ENCODE data around the gene BMPER.
A peak's percentile ranks its signal among the peaks of the same experiment; 100 is the strongest.

The BMPER gene

DNA sequence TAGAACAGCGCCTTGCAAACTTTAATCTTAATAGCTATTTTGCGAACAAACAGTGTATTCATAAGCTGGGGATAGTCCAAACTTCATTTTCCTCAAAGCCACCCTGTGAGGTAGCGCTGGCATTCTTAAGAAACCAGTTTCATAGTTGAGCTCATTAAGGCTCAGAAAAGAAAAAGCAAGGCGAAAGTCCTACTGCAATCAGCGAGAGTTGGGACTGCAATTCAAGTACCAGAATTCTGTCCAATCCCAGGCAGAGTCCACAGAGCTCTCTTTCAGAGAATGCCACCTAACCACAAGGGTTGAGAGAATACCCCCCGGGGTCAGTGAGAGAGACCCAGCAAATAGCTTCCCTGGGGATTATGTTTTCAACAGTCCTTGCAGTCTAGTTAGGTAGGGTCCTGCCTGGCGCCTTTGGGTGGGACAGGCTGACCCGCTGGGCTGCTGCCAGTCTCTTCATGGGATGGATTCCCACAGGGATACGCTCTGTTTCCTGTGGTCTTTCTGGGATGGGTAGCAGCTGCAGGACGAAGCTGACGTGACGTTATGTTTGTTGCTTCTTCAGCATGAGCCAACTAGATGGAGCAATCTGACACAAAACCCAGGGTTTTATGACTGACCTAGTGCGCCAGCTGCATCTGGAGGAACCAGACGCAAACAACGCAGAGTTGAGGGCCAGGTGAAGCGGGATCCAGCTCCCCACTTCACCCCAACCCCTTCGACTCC is 16.0 kb downstream of the BMPER start:
- DNase-seq (ENCODE audit: low read depth in 2 of 2, low spot score in 1 of 2): no peak

DNA sequence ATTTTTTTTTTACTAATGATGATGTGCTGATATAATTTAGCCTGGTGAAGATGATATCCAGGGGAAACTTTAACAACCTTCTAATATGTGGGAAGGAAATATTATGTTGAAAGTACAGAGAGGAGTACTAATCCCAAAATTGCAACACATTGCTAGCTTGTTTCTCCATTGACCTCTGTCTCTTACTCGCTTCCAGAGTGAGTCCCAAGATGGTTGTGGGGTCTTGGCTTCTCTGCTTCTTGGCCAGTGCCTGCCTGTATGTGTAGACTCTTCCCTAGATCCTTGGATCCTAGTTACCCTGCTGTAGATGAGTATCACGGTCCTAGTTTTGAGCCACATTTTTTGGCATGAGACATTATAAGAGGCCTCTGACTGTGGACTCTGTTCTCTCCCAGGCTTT is 17.5 kb downstream of the BMPER start:
- DNase-seq (ENCODE audit: low read depth in 2 of 2, low spot score in 1 of 2): no peak

DNA sequence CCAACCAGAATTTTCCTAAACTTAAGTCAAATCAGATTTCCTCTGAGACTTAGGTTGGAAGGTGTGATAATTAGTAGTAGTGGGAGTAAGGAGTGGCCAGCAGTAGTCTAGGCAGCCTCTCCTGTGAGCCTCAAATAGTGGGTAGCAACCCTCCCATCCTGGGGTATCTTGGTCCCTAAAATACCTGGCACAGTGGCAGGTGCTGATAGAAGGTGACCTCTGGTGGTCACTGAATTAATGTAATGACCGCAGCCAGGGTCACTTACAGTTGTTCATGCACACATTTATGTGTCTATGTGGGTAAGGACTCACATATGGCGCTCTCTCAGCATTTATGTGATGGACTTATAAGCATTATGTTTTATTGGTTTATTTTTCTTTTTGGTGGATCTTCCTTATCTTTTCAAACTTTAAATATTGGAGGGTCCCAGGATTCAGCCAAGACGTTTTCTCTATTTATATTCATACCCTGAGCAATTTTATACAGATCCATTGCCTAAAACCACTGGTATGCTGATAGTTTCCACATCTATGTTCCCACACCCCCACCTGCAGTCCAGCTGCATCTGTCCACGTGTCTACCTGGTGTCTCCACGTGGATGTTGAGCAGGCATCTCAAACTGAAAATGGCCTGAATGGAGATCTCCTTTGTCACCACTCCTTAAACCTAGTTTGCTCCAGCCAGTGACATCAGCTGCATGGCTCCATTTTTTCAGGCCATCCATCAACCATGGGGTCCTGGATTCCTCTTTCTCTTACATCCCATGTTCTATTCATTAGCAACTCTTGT is 18.3 kb downstream of the BMPER start:
- no peak for DNase-seq (ENCODE audit: low read depth in 2 of 2, low spot score in 1 of 2)

DNA sequence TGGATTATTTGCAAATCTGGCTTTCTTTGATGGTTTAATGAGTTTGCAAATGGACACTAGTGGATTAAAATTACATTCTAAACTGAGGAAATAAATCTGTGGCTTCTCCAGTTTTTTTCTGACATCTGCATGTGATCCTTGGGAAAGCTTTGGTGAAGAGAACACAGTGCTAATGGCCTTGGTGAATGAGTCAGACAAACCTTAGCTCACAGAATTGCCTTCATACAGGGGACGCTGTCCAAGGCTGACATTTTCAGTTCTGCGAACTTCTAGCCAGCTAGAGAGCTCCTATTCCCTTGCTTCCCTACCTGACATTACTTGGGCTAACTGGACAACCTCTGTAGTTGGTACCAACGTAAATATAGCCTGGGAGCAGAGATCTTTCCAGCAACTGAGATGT is 21.2 kb downstream of the BMPER start:
- no peak for DNase-seq (ENCODE audit: low read depth in 2 of 2, low spot score in 1 of 2)

DNA sequence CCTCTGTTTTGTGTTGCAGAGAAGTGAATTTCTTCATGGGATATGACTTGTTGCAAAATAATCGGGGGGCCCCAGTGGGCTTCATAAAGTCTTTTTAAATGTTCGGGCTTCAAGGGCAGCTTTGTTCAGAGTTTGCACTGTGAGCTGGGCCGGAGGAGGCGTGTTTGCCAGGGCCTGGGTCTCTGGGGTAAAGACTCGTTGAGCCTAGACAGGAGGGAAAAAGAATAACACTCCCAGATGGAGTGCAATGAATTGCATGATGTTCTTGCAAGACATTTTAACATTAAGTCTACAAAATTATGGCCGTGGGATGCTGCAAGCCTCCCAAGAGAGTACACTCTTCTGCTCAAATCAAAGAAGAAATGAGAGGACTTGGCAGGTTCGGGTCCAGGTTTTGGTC is 23.6 kb downstream of the BMPER start:
- no peak for DNase-seq (ENCODE audit: low read depth in 2 of 2, low spot score in 1 of 2)

DNA sequence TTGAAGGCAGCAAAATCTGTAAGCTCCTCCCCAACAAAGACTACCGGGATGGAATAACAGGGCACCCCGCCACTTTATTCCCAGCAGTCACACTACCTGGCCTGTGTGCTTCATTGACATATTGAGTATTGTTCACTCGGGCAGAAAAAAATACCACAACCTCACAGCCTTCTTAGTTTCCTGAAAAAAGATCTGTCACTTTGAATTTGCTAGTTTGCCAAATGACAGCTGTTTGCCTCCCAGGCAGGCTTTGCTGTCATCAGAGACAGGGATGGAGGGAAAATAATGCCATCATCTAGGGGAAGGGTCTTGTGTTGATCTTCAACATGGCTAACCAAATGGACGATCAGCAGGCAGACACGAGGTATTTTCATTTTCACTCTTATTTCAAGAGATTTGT is 26.9 kb downstream of the BMPER start:
- DNase-seq (ENCODE audit: low read depth in 2 of 2, low spot score in 1 of 2): no peak

DNA sequence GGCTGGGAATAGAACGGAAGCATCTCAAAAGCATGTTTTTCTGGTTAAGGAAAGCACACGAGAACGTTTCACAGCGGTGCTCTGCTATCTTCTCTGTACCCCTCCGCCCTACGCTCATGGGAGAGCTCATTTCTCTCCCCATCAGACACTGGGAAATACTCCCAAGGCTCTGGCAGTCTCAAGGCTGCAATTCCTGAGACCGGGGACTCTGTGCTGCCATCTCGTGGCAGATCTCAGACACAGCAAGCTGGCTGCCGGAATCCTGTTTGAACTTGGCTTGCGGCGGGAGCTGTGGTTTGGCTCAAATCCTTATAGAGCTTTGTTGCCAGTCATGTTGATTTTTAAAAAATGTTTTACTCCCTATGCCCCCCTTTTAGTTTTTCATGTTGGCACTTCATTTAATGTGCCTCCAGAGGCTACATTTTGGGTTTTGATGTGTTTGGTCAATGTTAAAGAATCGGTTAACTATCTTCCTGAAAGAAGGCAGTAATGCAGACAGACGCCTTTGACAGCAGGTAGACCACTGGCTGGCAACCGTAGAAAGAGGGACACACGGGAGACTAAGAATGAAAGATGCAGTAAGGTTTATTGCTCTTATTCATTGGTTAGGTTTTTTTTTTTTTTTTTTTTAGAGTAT is 27.6 kb downstream of the BMPER start:
- peak; percentile 2 to 15 for DNase-seq (ENCODE audit: low read depth in 2 of 2, low spot score in 1 of 2)

DNA sequence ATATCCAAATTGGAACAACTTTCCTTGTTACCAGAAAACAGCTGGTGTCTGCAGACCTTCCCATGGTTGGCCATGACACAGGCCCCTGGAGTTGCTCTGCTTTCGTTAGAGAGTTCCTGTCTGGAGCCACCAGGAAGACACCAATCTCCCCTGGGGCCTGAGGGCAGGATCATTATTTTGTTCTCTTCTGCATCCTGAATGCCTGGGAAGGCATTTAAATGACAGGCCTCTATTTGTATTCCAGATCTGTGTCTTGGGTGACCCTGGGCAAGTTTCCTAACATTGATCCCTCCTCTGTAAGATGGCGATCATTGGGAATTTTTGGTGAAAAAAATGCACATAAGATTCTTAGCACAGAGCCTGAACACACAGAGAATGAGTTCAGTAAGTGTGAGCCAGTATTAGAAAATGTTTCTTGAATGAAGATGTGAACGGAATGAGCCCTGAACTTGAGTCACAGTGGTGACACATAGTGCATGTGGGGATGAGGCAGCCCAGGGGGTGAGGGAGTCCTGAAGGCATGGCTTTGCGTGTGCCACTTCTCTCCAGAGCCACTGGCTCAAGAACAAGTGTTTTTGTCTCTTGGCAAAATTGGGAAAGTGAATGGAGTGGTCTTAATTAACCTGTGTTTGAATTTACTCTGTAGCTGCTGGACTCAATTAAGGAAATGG is 28.4 kb downstream of the BMPER start:
- DNase-seq (ENCODE audit: low read depth in 2 of 2, low spot score in 1 of 2): no peak

DNA sequence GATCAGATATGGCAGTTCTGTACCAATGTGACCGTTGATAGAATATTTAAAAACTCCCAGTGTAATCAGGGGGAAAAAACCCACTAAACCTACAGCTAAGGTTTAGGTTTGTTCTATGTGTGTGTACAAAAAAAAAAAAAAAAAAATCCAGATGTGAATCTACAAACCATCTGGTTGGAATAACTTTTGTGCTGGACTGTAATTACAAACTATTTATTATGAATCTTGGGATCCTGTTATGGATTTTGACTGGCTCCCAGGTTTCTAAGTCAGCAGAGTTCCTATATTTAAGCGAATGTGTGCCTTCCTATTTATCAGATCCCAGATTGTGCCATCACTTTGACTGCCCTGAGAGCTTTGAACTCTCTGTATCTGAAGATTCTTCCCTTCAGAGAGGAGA is 29.1 kb downstream of the BMPER start:
- no peak for DNase-seq (ENCODE audit: low read depth in 2 of 2, low spot score in 1 of 2)

DNA sequence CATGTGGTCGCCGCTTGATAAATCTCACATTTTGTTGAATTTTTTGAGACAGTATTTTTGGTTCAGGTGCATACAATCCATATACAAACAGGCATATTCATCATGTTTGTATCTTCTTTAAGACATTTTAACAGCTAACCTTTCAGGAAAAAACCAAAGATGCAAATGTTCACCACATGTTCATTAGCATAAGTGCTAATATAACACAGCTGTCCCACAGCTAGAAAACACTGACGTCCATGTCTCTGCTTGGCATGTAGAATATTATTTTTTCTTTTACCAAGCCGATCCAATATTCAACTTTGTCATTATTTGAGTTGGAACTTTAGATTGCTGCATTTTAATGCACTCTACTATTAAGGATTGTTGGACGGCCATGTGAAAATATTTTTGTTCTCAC is 31.2 kb downstream of the BMPER start:
- DNase-seq (ENCODE audit: low read depth in 2 of 2, low spot score in 1 of 2): no peak

DNA sequence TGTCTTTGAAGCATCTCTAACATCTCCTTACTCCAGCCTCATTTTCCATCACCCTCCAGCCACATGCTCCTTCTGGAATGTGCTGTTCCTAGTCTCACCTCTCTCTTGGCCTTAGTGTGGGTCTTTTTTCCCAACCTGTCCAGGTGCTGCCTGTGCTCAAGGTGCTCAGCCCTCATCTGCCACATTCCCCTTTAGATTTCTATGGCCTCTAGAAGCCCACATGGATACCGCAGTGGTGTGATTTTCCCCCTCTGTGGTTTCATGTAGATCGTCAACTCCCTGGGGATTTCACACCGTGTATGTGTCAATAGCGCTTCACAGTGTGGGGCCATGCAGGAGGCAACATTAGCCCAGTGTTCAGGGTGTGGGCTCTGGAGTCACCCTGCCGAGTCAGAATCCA is 32.5 kb downstream of the BMPER start:
- DNase-seq (ENCODE audit: low read depth in 2 of 2, low spot score in 1 of 2): no peak

DNA sequence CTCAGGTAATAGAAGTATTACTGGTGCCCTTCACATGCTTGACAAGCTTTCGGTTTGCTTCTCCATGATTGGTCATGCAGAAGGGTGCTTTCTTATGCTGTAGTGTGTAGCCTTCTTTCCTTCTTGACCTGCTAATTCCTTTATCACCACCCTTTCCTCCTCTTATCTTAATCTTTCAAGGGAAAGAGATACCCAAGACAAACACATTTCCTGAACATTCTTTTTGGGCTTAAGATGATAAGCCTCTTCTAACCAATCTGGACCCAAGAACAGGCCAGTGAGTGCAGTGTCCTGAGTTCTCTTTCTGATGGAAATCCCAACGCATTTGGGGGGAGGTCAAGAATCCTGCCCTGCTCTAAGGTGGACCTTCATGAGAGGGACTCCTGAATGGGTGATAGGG is 33.8 kb downstream of the BMPER start:
- DNase-seq (ENCODE audit: low read depth in 2 of 2, low spot score in 1 of 2): no peak

DNA sequence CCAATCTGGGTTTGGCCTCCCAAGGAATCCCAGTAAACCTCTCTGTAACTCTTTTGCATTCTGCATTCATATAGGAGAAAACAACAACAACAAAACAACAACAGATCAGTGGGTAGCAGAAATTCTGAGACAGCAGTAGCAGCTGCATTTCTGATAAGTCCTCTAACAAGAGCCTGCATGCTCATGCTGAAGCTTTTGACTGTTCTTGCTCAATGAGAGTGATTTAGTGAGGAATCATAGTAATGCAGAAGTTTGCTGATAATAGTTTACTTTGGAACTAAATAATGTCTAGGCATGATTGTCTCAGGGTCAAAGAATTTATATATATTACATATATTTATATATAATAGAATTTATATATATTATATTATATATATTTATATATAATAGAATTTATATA is 35.2 kb downstream of the BMPER start:
- no peak for DNase-seq (ENCODE audit: low read depth in 2 of 2, low spot score in 1 of 2)

DNA sequence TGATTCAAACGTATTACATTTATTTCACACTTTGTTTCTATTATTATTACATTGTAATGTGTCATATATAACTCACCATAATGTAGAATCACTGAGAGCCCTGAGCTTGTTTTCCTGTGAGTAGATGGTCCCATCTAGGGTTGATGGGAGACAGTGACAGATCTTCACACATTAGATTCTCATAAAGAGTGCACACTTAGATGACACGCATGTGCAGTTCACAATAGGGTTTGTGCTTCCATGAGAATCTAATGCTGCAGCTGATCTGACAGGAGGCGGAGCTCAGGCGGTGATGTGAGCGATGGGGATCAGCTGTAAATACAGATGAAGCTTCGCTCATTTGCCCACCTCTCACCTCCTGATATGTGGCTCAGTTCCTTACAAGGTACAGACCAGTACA is 36.1 kb downstream of the BMPER start:
- no peak for DNase-seq (ENCODE audit: low read depth in 2 of 2, low spot score in 1 of 2)

DNA sequence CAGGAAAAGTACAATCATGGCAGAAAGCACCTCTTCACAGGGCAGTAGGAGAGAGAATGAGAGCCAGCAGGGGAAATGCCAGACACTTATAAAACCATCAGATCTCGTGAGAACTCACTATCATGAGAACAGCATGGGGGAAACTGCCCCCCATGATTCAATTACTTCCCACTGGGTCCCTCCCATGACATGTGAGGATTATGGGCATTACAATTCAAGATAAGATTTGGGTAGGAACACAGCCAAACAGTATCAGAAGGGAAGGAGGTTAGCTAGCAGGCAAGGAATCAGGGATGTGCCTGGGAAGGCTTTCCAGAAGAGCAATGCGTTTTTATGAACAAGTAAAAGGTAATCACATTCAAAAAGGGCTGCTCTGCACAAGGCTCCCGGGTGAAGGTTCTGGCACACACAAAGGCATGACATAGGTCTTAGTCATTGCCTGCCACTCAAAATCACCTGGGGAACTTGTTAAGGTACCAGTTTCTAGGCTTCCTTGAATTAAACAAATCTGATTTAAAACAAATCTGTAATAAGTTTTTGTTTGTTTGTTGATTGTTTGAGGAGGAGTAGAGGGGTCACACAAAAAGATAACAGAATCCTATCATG is 40.9 kb downstream of the BMPER start:
- no peak for DNase-seq (ENCODE audit: low read depth in 2 of 2, low spot score in 1 of 2)

DNA sequence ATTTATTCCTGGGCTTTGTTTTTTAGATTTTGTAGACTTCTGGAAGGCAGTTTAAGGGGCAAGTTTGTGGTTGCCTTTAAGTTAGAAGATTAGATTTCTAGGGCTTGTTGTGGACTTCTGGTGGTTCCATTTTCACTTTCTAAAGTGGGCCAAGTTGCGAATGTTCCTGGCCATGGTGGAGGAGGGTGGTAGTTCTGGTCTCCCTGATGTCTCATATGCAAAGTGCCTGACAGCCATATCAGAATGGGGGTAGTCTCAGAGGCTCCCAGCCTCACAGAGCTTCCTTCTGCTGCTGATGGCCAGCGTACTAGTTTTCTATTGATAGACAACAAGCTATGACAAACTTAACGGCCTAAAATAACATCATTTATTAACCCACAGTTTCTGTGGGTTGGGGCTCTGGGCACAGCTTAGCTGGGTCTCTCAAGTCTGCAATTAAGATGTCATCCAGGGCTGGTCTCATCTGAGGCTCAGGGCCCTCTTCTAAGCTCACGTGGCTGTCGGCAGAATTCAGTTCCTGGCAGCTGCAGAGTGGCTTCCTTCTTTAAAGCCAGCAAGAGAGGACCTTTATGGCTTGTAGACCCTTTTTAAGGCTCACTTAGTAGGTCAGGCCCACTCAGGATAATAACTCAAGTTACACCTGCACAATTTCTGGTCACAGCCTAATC is 44.8 kb downstream of the BMPER start:
- DNase-seq (ENCODE audit: low read depth in 2 of 2, low spot score in 1 of 2): no peak

DNA sequence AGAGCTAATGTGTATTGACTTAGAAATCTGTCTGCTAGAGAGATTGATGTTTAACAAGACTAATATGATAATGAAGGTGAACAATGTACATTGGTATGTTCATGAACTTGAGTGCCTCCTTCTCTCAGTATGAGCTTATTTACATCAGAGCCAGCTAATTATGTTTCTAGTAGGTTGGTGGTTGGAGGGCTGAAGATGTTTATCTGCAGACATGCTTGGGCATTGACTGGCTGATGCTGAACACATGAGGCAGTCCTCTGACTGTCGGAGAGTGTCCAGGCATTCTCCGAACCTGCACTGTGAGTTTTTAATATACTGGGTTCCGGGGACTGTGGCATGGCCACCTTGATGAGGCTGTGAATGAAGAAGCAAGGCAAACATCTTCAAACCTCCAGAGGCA is 47.5 kb downstream of the BMPER start:
- DNase-seq (ENCODE audit: low read depth in 2 of 2, low spot score in 1 of 2): no peak

DNA sequence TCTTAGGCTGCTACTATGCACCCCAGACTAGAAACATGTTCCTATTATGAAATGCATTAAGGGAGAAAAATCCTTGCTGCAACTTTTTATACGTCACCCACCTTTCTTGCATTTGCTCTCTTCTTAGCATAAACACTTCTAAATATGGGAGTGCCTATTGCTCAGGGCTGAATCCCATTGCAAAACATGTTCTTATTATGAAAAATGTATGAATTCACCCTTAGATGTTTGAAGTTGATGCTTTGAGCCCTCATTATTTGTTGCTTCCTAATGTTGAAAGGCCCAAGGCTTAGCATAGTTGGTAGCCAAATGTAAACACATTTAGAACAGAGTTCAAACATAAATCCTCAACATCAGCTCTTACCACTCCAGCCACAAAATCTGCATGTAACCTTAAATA is 52.8 kb downstream of the BMPER start:
- DNase-seq (ENCODE audit: low read depth in 2 of 2, low spot score in 1 of 2): no peak

DNA sequence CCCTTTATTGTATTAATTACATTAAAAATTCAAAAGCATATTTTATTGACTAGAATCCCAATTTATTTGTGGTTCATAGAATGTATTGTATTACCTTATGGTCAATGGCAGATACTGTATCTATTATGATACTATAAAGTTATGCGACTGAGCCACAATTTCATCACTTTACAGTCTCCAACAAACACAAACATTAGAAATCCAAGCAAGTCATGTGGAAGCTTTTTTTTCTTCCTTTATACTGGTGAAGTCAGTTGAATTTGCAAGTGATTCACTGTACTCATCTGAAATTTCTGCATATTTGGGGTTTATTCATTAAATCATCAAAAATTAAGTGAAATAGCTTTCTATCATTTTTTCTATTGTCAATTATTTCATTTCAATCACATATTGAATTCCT is 54.3 kb downstream of the BMPER start:
- DNase-seq (ENCODE audit: low read depth in 2 of 2, low spot score in 1 of 2): no peak

DNA sequence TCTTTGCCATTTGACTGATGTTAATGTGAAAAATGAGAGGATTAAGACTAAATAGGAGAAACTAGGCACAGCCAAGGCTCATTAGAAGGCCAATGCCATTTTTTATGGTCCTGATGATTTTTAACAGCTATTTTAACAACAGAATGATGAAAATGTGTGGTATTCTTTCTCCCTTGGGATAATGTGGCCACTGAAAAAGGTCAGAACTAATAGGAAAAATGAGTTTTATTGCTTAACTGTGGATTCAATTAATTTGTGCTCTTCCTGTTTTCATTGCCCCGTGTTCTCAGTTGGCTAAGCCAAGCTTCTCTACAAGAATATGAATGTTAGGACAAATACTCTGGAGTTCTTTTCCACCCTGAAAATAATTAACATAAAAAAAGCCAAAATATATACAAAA is 56.6 kb downstream of the BMPER start:
- no peak for DNase-seq (ENCODE audit: low read depth in 2 of 2, low spot score in 1 of 2)

Measured in stimulated activated CD8-positive, alpha-beta memory T cell treated with anti-CD3 and anti-CD28 coated beads, Interleukin-4, amount 100 ng/mL, for 4 hours (primary cell).